Superior temporal gyrus (tissue), 1 donor: Measurements from ENCODE around the gene MYO1B.

ENCODE experiments used
- DNase-seq: peaks from one replicate; pipeline ENCODE4 v3.0.0-alpha.2; 2016; ENCODE audit errors: extremely low spot score

MYO1B gene

GRCh38 chr2:191462370-191462769 lies 217.2 kb downstream of the MYO1B start:
- DNase-seq = no peak

GRCh38 chr2:191463790-191464189 lies 218.6 kb downstream of the MYO1B start:
- no peak for DNase-seq

GRCh38 chr2:191465766-191466420 lies 220.7 kb downstream of the MYO1B start:
- DNase-seq = no peak

- no peak for DNase-seq
Measured at GRCh38 chr2:191467113-191467512, 221.9 kb downstream of the MYO1B start.

GRCh38 chr2:191470306-191470705 lies 225.1 kb downstream of the MYO1B start:
- DNase-seq = no peak

- DNase-seq = no peak
Measured at GRCh38 chr2:191474464-191474863, 229.3 kb downstream of the MYO1B start.
